MG63 (cell line): ENCODE measurements around the gene MEGF6. TPM values are rescaled to one million over a fixed set of nuclear protein-coding genes. Genes with fewer than 3 reads are reported as not detected.
A peak's percentile ranks its signal among the peaks of the same experiment; 100 is the strongest.

Source experiments
- DNase-seq: peaks from one replicate; pipeline ENCODE4 v3.0.0-alpha.2; 2020
- H3K27me3 ChIP-seq: fragments of 250-450 bp; sonication (Bioruptor Pico); 2 replicates; pipeline ENCODE4 v1.5.1; 2020; ENCODE audit warnings: mild to moderate bottlenecking, moderate library complexity
- H3K36me3 ChIP-seq: fragments of 250-450 bp; sonication (Bioruptor Pico); 2 replicates; pipeline ENCODE4 v1.5.1; 2020; ENCODE audit warnings: mild to moderate bottlenecking, moderate library complexity
- H3K4me3 ChIP-seq: fragments of 250-450 bp; sonication (Bioruptor Pico); 2 replicates; pipeline ENCODE4 v1.5.1; 2020; ENCODE audit warnings: mild to moderate bottlenecking, moderate library complexity
- H3K9me3 ChIP-seq: fragments of 250-450 bp; sonication (Bioruptor Pico); 2 replicates; pipeline ENCODE4 v1.5.1; 2020; ENCODE audit warnings: mild to moderate bottlenecking, moderate library complexity
- total RNA-seq: library from RNA; depleted of rRNA; stranded (reverse); fragments of >200 nt; shearing (Covaris generic); gene quantifications from 2 replicates; pipeline ENCODE4 v1.2.3, GENCODE V29; 2014; ENCODE audit warnings: low replicate concordance

MEGF6 gene
- total RNA-seq, 1 experiment from 2014 or later: 198 TPM

DNA sequence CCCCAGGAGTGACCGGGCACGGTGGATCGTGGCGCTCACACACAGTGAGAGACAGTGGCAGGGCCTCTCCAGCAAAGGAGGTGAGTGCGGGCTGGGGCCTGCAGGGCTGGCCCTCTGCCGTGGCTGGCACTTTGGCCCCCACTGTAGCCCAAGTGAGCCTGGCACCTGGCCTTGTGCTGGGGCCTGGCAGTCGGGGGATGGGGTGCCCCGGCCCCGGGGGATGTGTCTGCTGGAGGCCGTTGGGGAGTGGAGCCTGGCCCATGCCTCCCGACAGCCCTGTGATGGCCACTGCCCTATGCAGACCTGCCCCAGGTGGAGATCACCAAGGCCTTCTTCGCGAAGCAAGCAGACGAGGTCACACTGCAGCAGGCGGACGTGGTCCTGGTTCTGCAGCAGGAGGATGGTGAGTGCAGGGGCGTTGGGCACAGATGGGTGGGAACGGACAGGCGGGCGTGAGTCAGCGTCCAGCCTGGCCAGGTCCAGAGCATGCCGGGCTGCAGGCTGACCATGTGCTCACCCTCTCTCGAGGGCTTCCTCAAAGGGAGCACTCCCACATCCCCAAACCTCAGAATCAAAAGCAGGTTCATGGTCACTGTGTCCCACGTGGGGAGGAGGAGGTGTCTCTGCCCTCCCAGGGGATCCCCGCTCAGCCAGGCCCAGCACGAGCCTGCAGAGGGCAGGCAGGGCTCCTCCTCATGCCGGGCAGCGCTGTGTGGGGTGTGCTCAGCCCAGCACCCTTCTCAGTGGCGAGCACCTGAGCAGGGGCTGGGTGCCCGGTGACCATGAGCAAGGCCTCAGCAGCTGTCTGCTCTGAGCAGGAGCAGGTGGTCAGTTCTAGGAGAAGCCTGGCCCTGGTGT is 131.6 kb downstream of the MEGF6 start:
- no peaks in the 10 kb centered on the region; the same call in 1 of the 2 replicates for H3K36me3 ChIP-seq
- no peaks in the 10 kb centered on the region for H3K27me3 ChIP-seq
- DNase-seq: no peak
- no peaks in the 10 kb centered on the region for H3K9me3 ChIP-seq
- H3K4me3 ChIP-seq: no peak overlapping the region

- DNase-seq: no peak
- no peaks in the 10 kb centered on the region for H3K9me3 ChIP-seq
- H3K4me3 ChIP-seq: no peak overlapping the region
- no peaks in the 10 kb centered on the region for H3K27me3 ChIP-seq
- H3K36me3 ChIP-seq: no peaks in the 10 kb centered on the region
These were observed 133.1 kb downstream of the MEGF6 start for GRCh38 chr1:3478187-3478586.

- peak; percentile 70 for DNase-seq
- H3K9me3 ChIP-seq: no peaks in the 10 kb centered on the region
- no peak overlapping the region for H3K4me3 ChIP-seq
- H3K27me3 ChIP-seq: no peaks in the 10 kb centered on the region
- no peaks in the 10 kb centered on the region for H3K36me3 ChIP-seq
These were observed 133.9 kb downstream of the MEGF6 start for GRCh38 chr1:3477241-3477995.

GRCh38 chr1:3476666-3477065 is 134.6 kb downstream of the MEGF6 start:
- no peak for DNase-seq
- Histone ChIP-seq H3K9me3 (no peaks in the 10 kb centered on the region), H3K36me3 (no peaks in the 10 kb centered on the region), H3K27me3 (no peaks in the 10 kb centered on the region), H3K4me3 (no peak overlapping the region)

- Histone ChIP-seq H3K4me3 (no peak overlapping the region), H3K27me3 (no peaks in the 10 kb centered on the region), H3K9me3 (no peaks in the 10 kb centered on the region), H3K36me3 (no peaks in the 10 kb centered on the region)
- DNase-seq: no peak
These were observed 135.3 kb downstream of the MEGF6 start for GRCh38 chr1:3475839-3476573.

DNA sequence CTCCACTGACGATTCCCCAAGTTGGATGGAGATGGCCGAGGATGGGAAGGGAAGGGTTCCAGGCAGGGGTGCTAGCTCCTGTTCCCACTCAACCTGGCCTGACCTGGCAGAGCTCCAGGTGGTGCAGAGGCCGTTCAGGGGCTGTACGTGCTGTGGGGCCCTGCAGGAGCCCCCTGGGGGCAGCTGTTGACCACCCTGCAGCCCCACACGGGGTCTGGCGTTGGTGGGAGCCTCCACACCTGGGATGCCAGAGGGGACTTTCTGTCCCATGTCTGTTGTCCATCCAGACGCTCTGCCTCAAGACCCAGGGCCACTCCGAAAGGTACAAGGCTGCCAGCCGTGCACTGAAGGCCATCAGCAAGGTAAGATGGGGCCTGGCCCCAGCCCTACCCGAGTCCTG is 136.9 kb downstream of the MEGF6 start:
- H3K36me3 ChIP-seq: no peaks in the 10 kb centered on the region
- no peaks in the 10 kb centered on the region for H3K27me3 ChIP-seq
- H3K4me3 ChIP-seq: no peak overlapping the region
- no peak for DNase-seq
- no peaks in the 10 kb centered on the region for H3K9me3 ChIP-seq

- no peaks in the 10 kb centered on the region for H3K36me3 ChIP-seq
- H3K4me3 ChIP-seq: no peak overlapping the region
- no peak for DNase-seq
- H3K27me3 ChIP-seq: no peaks in the 10 kb centered on the region
- no peaks in the 10 kb centered on the region for H3K9me3 ChIP-seq
These were observed 137.3 kb downstream of the MEGF6 start for GRCh38 chr1:3474016-3474415.

- no peaks in the 10 kb centered on the region for H3K9me3 ChIP-seq
- no peak overlapping the region for H3K4me3 ChIP-seq
- no peaks in the 10 kb centered on the region for H3K36me3 ChIP-seq
- DNase-seq: peak; percentile 94
- no peaks in the 10 kb centered on the region for H3K27me3 ChIP-seq
These were observed 137.9 kb downstream of the MEGF6 start for GRCh38 chr1:3473381-3473844.

- Histone ChIP-seq H3K36me3 (no peaks in the 10 kb centered on the region), H3K4me3 (no peak overlapping the region), H3K27me3 (no peaks in the 10 kb centered on the region), H3K9me3 (no peaks in the 10 kb centered on the region)
- no peak for DNase-seq
These were observed 138.4 kb downstream of the MEGF6 start for GRCh38 chr1:3472906-3473305.

- Histone ChIP-seq H3K27me3 (no peaks in the 10 kb centered on the region), H3K4me3 (no peak overlapping the region), H3K36me3 (no peaks in the 10 kb centered on the region), H3K9me3 (no peaks in the 10 kb centered on the region)
- DNase-seq: no peak
These were observed 139.0 kb downstream of the MEGF6 start for GRCh38 chr1:3472088-3472850.

DNA sequence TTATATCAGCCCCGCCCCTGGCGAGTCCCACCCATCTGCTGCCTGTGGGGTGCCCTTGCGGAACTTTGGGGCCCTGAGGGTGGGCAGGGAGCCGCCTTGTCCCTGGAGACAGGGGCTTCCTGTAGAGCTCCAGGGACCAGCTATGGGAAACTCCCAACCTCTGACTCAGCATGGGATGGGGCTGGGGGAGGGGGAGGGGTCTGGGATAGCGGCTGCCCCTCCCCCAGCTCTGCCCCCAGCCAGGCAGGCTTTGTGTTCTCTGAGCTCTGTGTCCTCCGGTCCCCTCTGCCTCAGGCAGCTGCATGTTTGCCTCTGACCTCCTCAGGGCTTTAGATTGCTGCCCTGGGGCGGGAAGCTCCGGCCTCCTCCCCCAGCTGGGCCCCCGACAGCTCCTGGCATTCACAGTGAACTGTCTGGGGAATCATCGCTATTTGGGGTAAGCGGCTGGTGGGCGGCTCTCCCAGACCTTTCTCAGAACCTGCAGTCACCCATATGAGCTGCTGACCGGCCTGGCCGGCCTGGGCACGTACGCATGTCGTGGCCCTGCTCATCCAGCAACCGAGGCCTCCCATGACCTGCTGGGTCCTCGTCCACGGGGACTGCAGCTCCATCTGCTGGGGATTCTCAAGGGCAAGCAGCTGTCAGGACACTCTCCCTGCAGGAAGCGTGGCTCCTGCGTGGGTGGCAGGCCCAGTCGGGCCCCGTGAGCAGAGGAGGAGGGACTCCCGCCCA is 139.8 kb downstream of the MEGF6 start:
- Histone ChIP-seq H3K27me3 (no peaks in the 10 kb centered on the region), H3K9me3 (no peaks in the 10 kb centered on the region), H3K36me3 (no peaks in the 10 kb centered on the region), H3K4me3 (no peak overlapping the region)
- no peak for DNase-seq

- no peaks in the 10 kb centered on the region for H3K9me3 ChIP-seq
- no peaks in the 10 kb centered on the region for H3K27me3 ChIP-seq
- H3K4me3 ChIP-seq: no peak overlapping the region
- DNase-seq: no peak
- no peaks in the 10 kb centered on the region for H3K36me3 ChIP-seq
These were observed 140.5 kb downstream of the MEGF6 start for GRCh38 chr1:3470650-3471355.

GRCh38 chr1:3469849-3470649 is 141.3 kb downstream of the MEGF6 start:
- Histone ChIP-seq H3K4me3 (no peak overlapping the region), H3K27me3 (no peaks in the 10 kb centered on the region), H3K9me3 (no peaks in the 10 kb centered on the region), H3K36me3 (no peaks in the 10 kb centered on the region)
- no peak for DNase-seq

- DNase-seq: no peak
- no peak overlapping the region for H3K4me3 ChIP-seq
- H3K36me3 ChIP-seq: no peaks in the 10 kb centered on the region
- H3K9me3 ChIP-seq: no peaks in the 10 kb centered on the region
- H3K27me3 ChIP-seq: no peaks in the 10 kb centered on the region
These were observed 142.0 kb downstream of the MEGF6 start for GRCh38 chr1:3469104-3469848.
